GM18951 (cell line): Measurements from ENCODE around the gene ARID3C.
"Not testable (repeated sequence)": the region's sequence is repeated elsewhere in the genome, so short reads cannot be mapped to it uniquely, and the experiment has no call there.

Source experiments
- POLR2A ChIP-seq: IDR thresholded peaks from 4 replicates; pipeline ENCODE4 v1.6.1; 2011; ENCODE audit warnings: mild to moderate bottlenecking; ENCODE audit not compliant: insufficient read length, insufficient read depth; ENCODE audit errors: extremely low read depth
- in situ Hi-C: fragments of 300-500 bp; cut with MboI; formaldehyde crosslinking; loops from one replicate; pipeline ENCODE4 v1.12.0; 2022; ENCODE audit warnings: low sequenced_read_pairs, mixed read lengths, inconsistent platforms; ENCODE audit not compliant: unreplicated experiment

The ARID3C gene

GRCh38 chr9:34646211-34647083 lies 17.6 kb upstream of the ARID3C start, which contains the start of gene GALT:
Gene GALT, plus strand, starts transcription at chr9:34646675. Its CDS starts 30 bp downstream, at chr9:34646705.
- in situ Hi-C loops, result no loop called here
- peak; percentile 82 for TF ChIP-seq POLR2A

GRCh38 chr9:34644766-34645314 lies 16.0 kb upstream of the ARID3C start:
- no peak for TF ChIP-seq POLR2A
- in situ Hi-C loops, result no loop called here

- TF ChIP-seq POLR2A, result no peak
- in situ Hi-C loops, result no loop called here
These were observed 13.8 kb upstream of the ARID3C start for GRCh38 chr9:34642679-34643078.

GRCh38 chr9:34639322-34639721 lies 10.5 kb upstream of the ARID3C start:
- in situ Hi-C loops, result not testable (repeated sequence)

GRCh38 chr9:34638138-34638445 lies 9.2 kb upstream of the ARID3C start:
- TF ChIP-seq POLR2A, result no peak
- in situ Hi-C loops, result no loop called here

- in situ Hi-C loops, result no loop called here
- TF ChIP-seq POLR2A, result peak; percentile 89
These were observed 8.7 kb upstream of the ARID3C start, which contains the start of gene SIGMAR1 for GRCh38 chr9:34637356-34638137. Gene SIGMAR1, minus strand, starts transcription at chr9:34637787. Its CDS starts 90 bp downstream, at chr9:34637697.

GRCh38 chr9:34636791-34637355 lies 8.0 kb upstream of the ARID3C start:
- no peak for TF ChIP-seq POLR2A
- in situ Hi-C loops, result no loop called here

GRCh38 chr9:34635556-34635955 lies 6.7 kb upstream of the ARID3C start:
- in situ Hi-C loops, result no loop called here
- TF ChIP-seq POLR2A, result no peak

GRCh38 chr9:34634551-34635248 lies 5.8 kb upstream of the ARID3C start:
- in situ Hi-C loops, result no loop called here
- TF ChIP-seq POLR2A, result no peak

GRCh38 chr9:34633851-34634550 lies 5.1 kb upstream of the ARID3C start:
- in situ Hi-C loops, result no loop called here
- no peak for TF ChIP-seq POLR2A

- in situ Hi-C loops, result no loop called here
- TF ChIP-seq POLR2A, result no peak
These were observed 4.3 kb upstream of the ARID3C start for GRCh38 chr9:34633166-34633565.
